HG03196 (cell line): Measurements from ENCODE around the gene DENND2C.
"Not testable (repeated sequence)": the region's sequence is repeated elsewhere in the genome, so short reads cannot be mapped to it uniquely, and the experiment has no call there.

ENCODE experiments used
- ATAC-seq: cut with Tn5 transposase; IDR thresholded peaks from one replicate; pipeline ENCODE4 v1.9.1; 2021; ENCODE audit not compliant: unreplicated experiment

The DENND2C gene

GRCh38 chr1:114607223-114607622 is 62.6 kb downstream of the DENND2C start:
- ATAC-seq = no peak

- ATAC-seq = no peak
Observed at GRCh38 chr1:114597949-114598348, 71.9 kb downstream of the DENND2C start.

- no peak for ATAC-seq
Observed at GRCh38 chr1:114595602-114596001, 74.2 kb downstream of the DENND2C start.

GRCh38 chr1:114594046-114594445 is 75.8 kb downstream of the DENND2C start:
- ATAC-seq = no peak

GRCh38 chr1:114589122-114589521 is 80.7 kb downstream of the DENND2C start:
- ATAC-seq = no peak

GRCh38 chr1:114588196-114588689 is 81.6 kb downstream of the DENND2C start:
- no peak for ATAC-seq

- ATAC-seq = no peak
Observed at GRCh38 chr1:114587203-114587991, 82.5 kb downstream of the DENND2C start.

- no peak for ATAC-seq
Observed at GRCh38 chr1:114586513-114587047, 83.3 kb downstream of the DENND2C start.

- no peak for ATAC-seq
Observed at GRCh38 chr1:114585231-114585630, 84.6 kb downstream of the DENND2C start.

- ATAC-seq = peak; percentile 99
Observed at GRCh38 chr1:114581335-114582287, 88.2 kb downstream of the DENND2C start, which contains the start of gene BCAS2. BCAS2 (minus strand) TSS chr1:114581615; CDS start chr1:114581591, 24 bp downstream.

GRCh38 chr1:114574365-114574764 is 95.5 kb downstream of the DENND2C start:
- no peak for ATAC-seq

GRCh38 chr1:114564141-114564540 is 105.7 kb downstream of the DENND2C start:
- ATAC-seq = no peak

- ATAC-seq = not testable (repeated sequence)
Observed at GRCh38 chr1:114562978-114563510, 106.8 kb downstream of the DENND2C start.

GRCh38 chr1:114561333-114561732 is 108.5 kb downstream of the DENND2C start:
- no peak for ATAC-seq

GRCh38 chr1:114559356-114559755 is 110.5 kb downstream of the DENND2C start:
- ATAC-seq = no peak

- ATAC-seq = no peak
Observed at GRCh38 chr1:114558544-114558943, 111.3 kb downstream of the DENND2C start.

- no peak for ATAC-seq
Observed at GRCh38 chr1:114554577-114554976, 115.3 kb downstream of the DENND2C start.

GRCh38 chr1:114552106-114552639 is 117.7 kb downstream of the DENND2C start:
- ATAC-seq = no peak

- ATAC-seq = no peak
Observed at GRCh38 chr1:114551400-114551799, 118.4 kb downstream of the DENND2C start.

GRCh38 chr1:114550336-114550735 is 119.5 kb downstream of the DENND2C start:
- no peak for ATAC-seq

- no peak for ATAC-seq
Observed at GRCh38 chr1:114549137-114549536, 120.7 kb downstream of the DENND2C start.
